Motor neuron (in vitro differentiated cells): ENCODE results near the gene RANBP1. TPM values are rescaled to one million over a fixed set of nuclear protein-coding genes. Genes with fewer than 3 reads are reported as not detected.
"Not testable (repeated sequence)": the region's sequence is repeated elsewhere in the genome, so short reads cannot be mapped to it uniquely, and the experiment has no call there.

Experiments
- ATAC-seq, 8 experiments: fragments of 200-7000 bp; cut with Tn5 transposase; replicated peaks in 6 of 8; 2 replicates each; pipeline ENCODE4 v1.8.0; 2021; ENCODE audit warnings: mild to moderate bottlenecking in 8 of 8, moderate library complexity in 8 of 8
- H3K27ac ChIP-seq, 2 donors: fragments of 250-450 bp; sonication (Bioruptor Pico); 2 replicates each; pipeline ENCODE4 v1.9.0; 2021; ENCODE audit warnings: antibody characterized with exemption in 2 of 2, mild to moderate bottlenecking in 2 of 2, moderate library complexity in 1 of 2
- H3K4me1 ChIP-seq, 2 donors: fragments of 250-450 bp; sonication (Bioruptor Pico); replicated peaks in 1 of 2; 2 replicates each; pipeline ENCODE4 v1.6.1; 2021; ENCODE audit warnings: antibody characterized with exemption in 2 of 2, mild to moderate bottlenecking in 2 of 2, moderate library complexity in 1 of 2
- H3K4me3 ChIP-seq, 5 donors: fragments of 250-450 bp; sonication (Bioruptor Pico); 2 replicates each; pipeline ENCODE4 v1.9.0; 2021; ENCODE audit warnings: antibody characterized with exemption in 5 of 5, mild to moderate bottlenecking in 5 of 5, moderate library complexity in 4 of 5
- WGBS, 10 experiments: fragments of 450-650 bp; shearing (Covaris generic); methylation state at CpG; one replicate each; pipeline ENCODE4 v1.0.0; 2022; 5-methylcytosine and 5-hydroxymethylcytosine counted together
- in situ Hi-C, 9 experiments: fragments of 400-800 bp; cut with MboI; loops; one replicate each; pipeline ENCODE4 v1.15.0; 2021; ENCODE audit warnings: low sequenced_read_pairs in 9 of 9, low pct_unique_long_range_greater_than_20kb in 2 of 9; ENCODE audit not compliant: unreplicated experiment in 9 of 9
- total RNA-seq, 8 experiments: library from RNA; unstranded; fragments of 300-600 nt; gene quantifications; 2 replicates each; pipeline versions ENCODE4 v1.2.3 to v1.2.4, GENCODE V29; 2022

Gene RANBP1
- total RNA-seq, result 100 to 1,000 TPM; 105 to 282 (median 143) TPM

DNA sequence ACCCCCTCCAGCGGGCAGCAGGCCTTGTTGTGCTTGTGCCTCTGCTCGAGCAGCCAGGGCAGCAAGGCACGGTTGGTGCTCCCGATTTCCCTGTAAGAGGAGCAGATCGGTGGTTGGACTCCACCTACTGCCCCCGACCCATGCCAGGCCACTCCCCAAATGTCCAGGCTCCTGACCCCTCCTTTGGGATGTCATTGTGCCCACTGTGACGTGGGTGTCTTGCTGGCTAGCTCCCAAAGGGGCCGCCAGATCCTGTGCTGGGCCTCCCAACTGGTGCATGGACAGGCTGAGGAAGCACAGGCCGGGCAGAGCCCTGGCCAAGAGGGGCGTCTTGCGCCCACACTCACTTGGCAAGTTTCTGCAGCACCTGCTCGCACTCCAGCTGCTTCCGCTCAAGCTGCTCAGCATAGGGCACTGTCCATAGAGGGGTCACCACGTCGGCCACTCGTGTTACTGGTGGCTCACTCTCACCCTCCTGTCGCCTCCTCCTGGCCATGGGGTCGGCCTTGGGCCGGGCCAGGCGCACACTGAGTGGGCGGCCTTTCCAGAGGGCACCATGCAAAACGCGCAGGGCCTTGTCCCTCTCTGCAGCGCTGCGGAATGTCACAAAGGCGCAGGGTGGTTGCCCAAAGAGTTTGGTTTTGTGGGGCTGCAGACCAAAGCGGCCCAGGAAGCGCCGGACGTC lies at the start of gene RANBP1:
Gene RANBP1 (plus strand): TSS at position 414 of the 685 bp plus-strand sequence. CDS start 81 bp downstream, at position 495.
- H3K4me3 ChIP-seq, result peak within 1 kb of the TSS; percentile 69 to 74 (median 73)
- peak within 1 kb of the TSS; percentile 89 to 95 for H3K27ac ChIP-seq
- in situ Hi-C loops, result no loop called here
- H3K4me1 ChIP-seq, result peaks cover 16 to 17% of the 10 kb centered on the region in 2 donors
- ATAC-seq, result no peak
- 60 to 90% (median 80%) methylated on average over 1 to 14 of the region's 30 CpGs; no CpG with 5 or more reads in 5 of the 10 experiments for WGBS, 10 experiments

DNA sequence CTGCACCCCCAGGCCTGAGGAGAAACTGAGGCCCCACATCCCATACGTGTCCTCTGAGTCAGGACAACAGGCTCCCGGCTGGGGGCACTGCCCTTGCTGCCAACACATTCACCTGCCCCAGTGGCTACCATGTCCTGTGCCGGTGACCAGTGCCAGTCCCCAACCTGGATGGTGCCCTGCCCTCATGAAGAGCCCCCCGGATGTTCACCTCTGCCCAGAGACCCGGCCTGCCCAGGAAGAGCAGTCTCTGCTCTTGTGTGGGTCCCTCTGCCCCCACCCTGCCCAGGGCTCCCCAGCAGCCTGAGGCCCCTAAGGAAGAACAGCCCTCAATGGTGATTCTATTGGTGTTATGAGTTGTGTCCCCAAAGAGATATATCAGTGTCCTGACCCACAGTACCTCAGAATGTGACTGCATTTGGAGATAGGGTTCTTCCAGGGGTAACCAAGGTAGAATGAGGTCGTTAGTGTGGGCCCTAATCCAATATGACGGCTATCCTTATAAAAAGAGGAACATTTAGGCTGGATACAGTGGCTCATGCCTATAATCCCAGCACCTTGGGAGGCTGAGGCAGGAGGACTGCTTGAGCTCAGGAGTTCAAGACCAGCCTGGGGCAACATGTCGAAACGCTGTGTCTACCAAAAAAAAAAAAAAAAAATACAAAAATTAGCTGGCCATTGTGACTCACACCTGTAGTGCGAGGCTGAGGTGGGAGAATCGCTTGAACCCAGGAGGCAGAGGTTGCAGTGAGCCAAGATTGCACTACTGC lies 49.1 kb upstream of the RANBP1 start:
- Histone ChIP-seq H3K4me1 (no peaks in the 10 kb centered on the region), H3K27ac (no peak overlapping the region), H3K4me3 (no peak overlapping the region)
- 80 to 100% (median 93%) methylated on average over 1 to 6 of the region's 11 CpGs; no CpG with 5 or more reads in 3 of the 10 experiments for WGBS, 10 experiments
- in situ Hi-C loops, result no loop called here
- no peak for ATAC-seq

DNA sequence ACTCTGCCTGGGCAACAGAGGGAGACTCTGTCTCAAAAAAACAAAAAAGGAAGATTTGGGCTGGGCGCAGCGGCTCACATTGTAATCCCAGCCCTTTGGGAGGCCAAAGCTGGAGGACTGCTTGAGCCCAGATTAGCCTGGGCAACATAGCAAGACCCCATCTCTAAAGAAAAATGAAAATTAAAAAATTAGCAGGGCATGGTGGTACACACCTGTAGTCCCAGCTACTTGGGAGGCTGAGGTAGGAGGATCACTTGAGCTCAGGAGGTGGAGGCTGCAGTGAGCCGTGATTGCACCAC lies 48.6 kb upstream of the RANBP1 start:
- WGBS, 10 experiments, result 88 to 100% (median 100%) methylated on average over 1 to 3 of the region's 3 CpGs

DNA sequence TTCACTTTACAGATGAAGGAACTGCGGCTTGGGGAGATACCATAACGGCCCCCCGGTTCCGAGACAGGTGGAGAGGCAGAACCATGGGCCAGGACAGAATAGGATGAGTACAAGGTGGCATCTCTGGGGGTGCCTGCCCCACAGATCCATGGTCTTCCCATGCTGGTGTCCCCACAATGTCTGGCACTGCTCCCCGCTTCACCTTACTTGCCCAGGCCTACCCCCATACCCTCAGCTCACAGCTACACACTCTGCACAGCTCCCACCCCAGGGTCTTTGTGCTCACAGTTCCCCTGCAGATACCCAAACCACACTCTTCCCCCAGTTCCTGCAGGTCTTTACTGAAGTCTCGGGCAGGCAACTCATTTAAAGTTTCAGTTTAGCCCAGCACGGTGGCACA lies 47.3 kb upstream of the RANBP1 start:
- 93 to 100% (median 100%) methylated on average over 1 to 3 of the region's 7 CpGs; no CpG with 5 or more reads in 6 of the 10 experiments for WGBS, 10 experiments
- ATAC-seq, result no peak
- Histone ChIP-seq H3K27ac (no peak overlapping the region), H3K4me1 (no peaks in the 10 kb centered on the region), H3K4me3 (no peak overlapping the region)
- in situ Hi-C loops, result no loop called here

More for the DNA sequence above, 48.6 kb upstream of the RANBP1 start:
- H3K4me3 ChIP-seq, in situ Hi-C loops, H3K27ac ChIP-seq, H3K4me1 ChIP-seq, ATAC-seq: not testable (repeated sequence)

DNA sequence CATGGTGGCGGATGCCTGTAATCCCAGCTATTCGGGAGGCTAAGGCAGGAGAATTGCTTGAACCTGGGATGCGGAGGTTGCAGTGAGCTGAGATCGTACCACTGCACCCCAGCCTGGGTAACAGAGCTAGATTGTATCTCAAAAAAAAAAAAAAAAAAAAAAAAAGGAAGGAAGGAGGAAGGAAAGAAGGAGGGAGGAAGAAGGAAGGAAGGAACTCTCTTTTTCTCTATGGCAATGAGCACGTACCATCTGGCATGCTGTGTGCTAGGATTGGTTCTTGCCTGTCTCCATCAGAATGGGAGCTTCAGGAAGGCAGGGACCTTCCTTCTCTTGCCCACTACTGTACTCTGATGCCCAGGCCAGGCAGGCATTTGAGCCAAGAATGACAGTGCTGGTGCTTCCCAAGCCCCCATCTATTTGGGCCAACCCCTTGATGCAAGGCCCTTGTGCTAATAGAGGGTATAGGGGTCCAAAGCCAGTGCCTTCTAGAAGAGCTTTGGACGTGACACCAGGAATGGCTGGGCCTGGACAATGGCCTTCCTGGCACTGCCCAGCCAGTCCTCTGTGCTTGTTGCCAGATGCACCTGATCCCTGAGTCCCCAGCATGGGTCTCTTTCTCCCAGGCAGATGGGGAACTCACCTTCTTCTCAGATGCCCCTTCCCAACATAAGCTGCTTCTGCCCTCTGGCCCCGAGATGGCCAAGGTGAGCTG lies 46.4 kb upstream of the RANBP1 start:
- ATAC-seq, result no peak
- Histone ChIP-seq H3K4me1 (no peaks in the 10 kb centered on the region), H3K27ac (no peak overlapping the region), H3K4me3 (no peak overlapping the region)
- 83 to 100% (median 100%) methylated on average over 1 to 6 of the region's 7 CpGs for WGBS, 10 experiments
- in situ Hi-C loops, result no loop called here

DNA sequence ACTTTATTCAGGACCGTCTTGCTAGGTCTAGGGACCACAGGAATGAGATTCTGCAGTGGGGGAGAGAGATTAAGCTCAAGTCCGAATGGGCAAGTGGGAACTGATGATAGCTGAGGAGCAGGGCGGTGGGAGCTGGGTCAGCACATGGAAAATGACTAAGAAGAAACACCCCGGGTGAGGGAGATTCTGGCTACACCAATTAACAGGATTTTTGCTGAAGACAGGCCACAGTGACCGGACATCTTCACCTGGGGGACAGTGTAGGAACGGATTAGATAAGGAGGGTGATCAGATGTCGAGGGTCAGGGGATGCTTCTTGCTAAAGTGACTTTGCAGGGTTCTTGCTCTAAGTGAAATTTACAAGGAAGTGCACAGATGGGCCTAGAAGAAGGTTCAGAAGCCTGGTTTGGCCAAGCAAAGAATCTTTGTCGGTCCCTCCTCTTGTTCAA lies 44.4 kb upstream of the RANBP1 start:
- Histone ChIP-seq H3K27ac (peak overlapping the region in 1 of 2 donors; percentile 52), H3K4me3 (no peak overlapping the region), H3K4me1 (no peaks in the 10 kb centered on the region)
- in situ Hi-C loops, result no loop called here
- ATAC-seq, result no peak
- 67 to 100% (median 86%) methylated on average over 2 to 8 of the region's 8 CpGs for WGBS, 10 experiments

DNA sequence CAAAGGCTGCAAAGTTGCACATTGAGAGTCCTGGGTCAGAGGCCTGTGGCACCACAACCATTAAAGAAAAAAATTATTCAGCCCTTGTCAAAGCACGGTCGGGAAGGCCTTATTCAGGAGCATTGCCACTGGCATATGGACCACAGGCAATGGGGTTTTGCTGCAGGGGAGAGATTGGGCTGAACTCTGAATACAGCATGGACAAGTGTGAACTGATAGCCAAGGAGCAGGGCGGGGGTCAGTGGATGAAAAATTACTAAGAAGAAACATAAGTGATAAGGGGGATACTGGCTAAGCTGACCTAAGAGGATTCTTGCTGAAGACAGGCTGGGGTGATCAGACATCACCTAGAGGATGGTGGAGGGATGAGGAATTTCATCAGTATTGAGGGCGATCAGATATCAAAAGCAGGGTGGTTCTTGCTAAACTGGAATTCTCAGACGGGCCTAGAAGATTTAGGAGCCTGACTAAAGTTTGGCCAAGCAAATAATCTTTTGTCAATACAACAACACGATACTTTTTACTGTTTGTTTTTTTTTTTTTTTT lies 39.2 kb upstream of the RANBP1 start:
- no peak overlapping the region for H3K4me3 ChIP-seq
- WGBS, 10 experiments, result 30 to 100% (median 54%) methylated on average over 1 to 6 of the region's 6 CpGs
- ATAC-seq, result no peak
- peak overlapping the region in 1 of 2 donors; percentile 29 for H3K27ac ChIP-seq
- in situ Hi-C loops, result no loop called here
- peaks cover 11 to 12% of the 10 kb centered on the region in 2 donors for H3K4me1 ChIP-seq

- peaks cover 40 to 43% of the 10 kb centered on the region in 2 donors for H3K4me1 ChIP-seq
- peak; percentile 80 to 95 (median 89) for ATAC-seq
- 0 to 7% (median 0%) methylated on average over 3 to 8 of the region's 100 CpGs; no CpG with 5 or more reads in 7 of the 10 experiments for WGBS, 10 experiments
- in situ Hi-C loops, result no loop called here
- H3K4me3 ChIP-seq, result peak within 1 kb of the TSS; percentile 83 to 95 (median 92)
- H3K27ac ChIP-seq, result peak within 1 kb of the TSS; percentile 98
Observed at GRCh38 chr22:20079745-20080444, 36.0 kb upstream of the RANBP1 start, which contains the start of gene DGCR8. TSS of gene DGCR8 (plus strand) at chr22:20080241. CDS start at chr22:20085964, 5,723 bp downstream.

GRCh38 chr22:20080445-20080775 lies 35.5 kb upstream of the RANBP1 start:
- peak; percentile 24 to 48 (median 42) for ATAC-seq
- in situ Hi-C loops, result no loop called here
- Histone ChIP-seq H3K4me1 (peaks cover 44 to 46% of the 10 kb centered on the region in 2 donors), H3K27ac (peak overlapping the region; percentile 98), H3K4me3 (peak overlapping the region; percentile 83 to 95 (median 92))
- WGBS, 10 experiments, result no CpG with 5 or more reads among the region's 34 CpGs

DNA sequence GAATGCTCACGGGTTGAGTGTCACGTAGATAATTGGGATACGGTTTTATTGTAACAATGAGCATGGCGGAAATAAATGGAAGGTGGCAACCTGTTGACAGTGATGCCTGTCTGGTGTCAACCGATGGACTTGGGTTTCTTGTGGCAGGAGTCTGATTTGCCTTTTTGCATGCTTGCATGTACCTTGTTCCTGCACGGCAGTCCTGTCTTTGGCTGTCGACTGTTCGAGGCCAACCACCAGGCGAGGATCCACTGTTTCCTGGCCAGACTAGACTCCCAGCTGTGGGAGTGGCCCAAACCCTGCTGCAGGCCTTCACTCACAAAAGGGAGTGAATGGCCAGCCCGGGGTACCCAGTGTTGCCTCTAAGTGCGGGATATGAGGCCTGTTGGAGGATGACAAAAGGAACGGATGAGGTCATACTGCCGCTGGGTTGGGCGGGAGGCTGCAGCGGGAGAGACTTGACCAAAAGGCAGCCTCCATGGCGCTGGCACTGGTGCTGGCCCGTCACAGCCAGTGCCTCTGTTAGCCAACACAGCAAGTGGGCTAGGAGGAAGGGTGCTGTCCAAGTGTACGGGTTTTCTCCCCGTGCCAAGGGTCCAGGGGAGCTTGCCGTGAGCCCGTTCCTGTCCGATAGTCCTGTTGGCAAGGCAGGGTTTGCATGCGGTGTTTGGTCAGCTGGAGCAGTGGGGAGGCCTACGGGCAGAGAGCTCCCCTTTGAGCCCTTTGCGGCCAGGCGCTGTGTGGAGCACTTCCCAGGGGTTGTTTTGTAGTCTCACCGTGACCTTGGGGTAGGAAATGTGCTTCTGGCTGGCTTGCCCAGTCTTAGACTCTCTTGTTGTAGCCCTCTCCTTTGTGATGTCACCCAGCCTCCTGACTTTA lies 34.9 kb upstream of the RANBP1 start:
- peak; percentile 3 to 55 (median 29) for ATAC-seq
- WGBS, 10 experiments, result 0 to 10% (median 2%) methylated on average over 1 to 14 of the region's 27 CpGs; no CpG with 5 or more reads in 3 of the 10 experiments
- H3K4me3 ChIP-seq, result peak overlapping the region; percentile 83 to 95 (median 92)
- H3K27ac ChIP-seq, result peak overlapping the region; percentile 98
- peaks cover 44 to 46% of the 10 kb centered on the region in 2 donors for H3K4me1 ChIP-seq
- in situ Hi-C loops, result no loop called here

GRCh38 chr22:20083157-20083890 lies 32.6 kb upstream of the RANBP1 start:
- in situ Hi-C loops, result no loop called here
- ATAC-seq, result no peak

More at GRCh38 chr22:20083157-20083890, 32.6 kb upstream of the RANBP1 start:
- 80 to 100% (median 97%) methylated on average over 1 to 9 of the region's 10 CpGs; no CpG with 5 or more reads in 2 of the 10 experiments for WGBS, 10 experiments
- Histone ChIP-seq H3K4me1 (peaks cover 44 to 46% of the 10 kb centered on the region in 2 donors), H3K4me3 (no peak overlapping the region), H3K27ac (no peak overlapping the region)
